Fibroblast of lung (primary cell): ENCODE data around the gene ZNRF1. TPM values are rescaled to one million over a fixed set of nuclear protein-coding genes. Genes with fewer than 3 reads are reported as not detected.
A peak's percentile ranks its signal among the peaks of the same experiment; 100 is the strongest.

Experiments
- DNase-seq, 2 donors: peaks; one replicate each; pipeline versions ENCODE4 v3.0.0 to v3.0.0-alpha.2; 2010; ENCODE audit warnings: low read depth in 2 of 2
- H2AFZ ChIP-seq: 2 replicates; pipeline ENCODE4 v1.5.1; 2012; ENCODE audit warnings: low read length, control low read depth, inconsistent platforms
- H3K27ac ChIP-seq: 2 replicates; pipeline ENCODE4 v1.5.1; 2011; ENCODE audit warnings: low read length, control low read depth; ENCODE audit not compliant: insufficient read depth
- H3K27me3 ChIP-seq: 2 replicates; pipeline ENCODE4 v1.5.1; 2011; ENCODE audit warnings: mild to moderate bottlenecking, low read length; ENCODE audit not compliant: control insufficient read depth, insufficient read depth
- H3K36me3 ChIP-seq: 2 replicates; pipeline ENCODE4 v1.5.1; 2011; ENCODE audit warnings: low read length; ENCODE audit not compliant: control insufficient read depth, insufficient read depth
- H3K4me1 ChIP-seq: 2 replicates; pipeline ENCODE4 v1.5.1; 2011; ENCODE audit warnings: low read length; ENCODE audit not compliant: control insufficient read depth, insufficient read depth; ENCODE audit errors: extremely low read depth
- H3K4me2 ChIP-seq: 2 replicates; pipeline ENCODE4 v1.5.1; 2011; ENCODE audit warnings: low read length, control low read depth; ENCODE audit not compliant: insufficient read depth; ENCODE audit errors: extremely low read depth
- H3K4me3 ChIP-seq, 4 experiments: fragments of 200-600 bp in 1 of 4; sonication (generic) in 1 of 4; replicated peaks in 1 of 4; 2 replicates each; pipeline ENCODE4 v1.5.1; 2011 to 2016; ENCODE audit warnings: low read length in 4 of 4, low read depth in 3 of 4, mild to moderate bottlenecking in 3 of 4, control low read depth in 2 of 4, inconsistent platforms in 1 of 4, mixed read lengths in 1 of 4; ENCODE audit not compliant: insufficient read depth in 1 of 4; ENCODE audit errors: control extremely low read depth in 1 of 4
- H3K79me2 ChIP-seq: 2 replicates; pipeline ENCODE4 v1.5.1; 2012; ENCODE audit warnings: mild to moderate bottlenecking, low read length, inconsistent platforms; ENCODE audit not compliant: control insufficient read depth, insufficient read depth
- H3K9ac ChIP-seq: 2 replicates; pipeline ENCODE4 v1.5.1; 2011; ENCODE audit warnings: mild to moderate bottlenecking, low read length, control low read depth; ENCODE audit not compliant: insufficient read depth
- H3K9me3 ChIP-seq: 2 replicates; pipeline ENCODE4 v1.5.1; 2012; ENCODE audit warnings: low read depth, low read length; ENCODE audit not compliant: control insufficient read depth, insufficient read depth
- H4K20me1 ChIP-seq: 2 replicates; pipeline ENCODE4 v1.5.1; 2011; ENCODE audit warnings: low read length; ENCODE audit not compliant: control insufficient read depth, insufficient read depth; ENCODE audit errors: extremely low read depth
- EZH2 ChIP-seq: IDR thresholded peaks from 2 replicates; pipeline ENCODE4 v1.5.1; 2012; ENCODE audit warnings: low read length, control low read depth, mild to moderate bottlenecking; ENCODE audit errors: missing control alignments
- polyA plus RNA-seq, 2 donors: library from polyadenylated mRNA; depleted of rRNA in 1 of 2; stranded (reverse) in 1 of 2; unstranded in 1 of 2; fragments of >200 nt; gene quantifications; 2 replicates each; pipeline ENCODE4 v1.2.1, GENCODE V29; 2011 to 2012; ENCODE audit warnings: missing spikeins in 1 of 2
- total RNA-seq: library from RNA; depleted of rRNA; stranded (reverse); fragments of >200 nt; gene quantifications from 2 replicates; pipeline ENCODE4 v1.2.1, GENCODE V29; 2014
- TF ChIP-seq, protein P1 (sequence below), 2 donors: IDR thresholded peaks in 1 of 2; conservative IDR thresholded peaks in 1 of 2; 1 replicate in 1 of 2; 2 replicates in 1 of 2; pipeline ENCODE4 v1.5.1; 2011 to 2012; ENCODE audit warnings: low read length in 2 of 2, control low read depth in 1 of 2, inconsistent platforms in 1 of 2, low read depth in 1 of 2, mild to moderate bottlenecking in 1 of 2

Gene ZNRF1
- total and polyA plus RNA-seq, 2 donors (not counting 1 experiment from before 2014, with no cell fraction given): 21.0 to 21.1 TPM

- no peak for DNase-seq
- peaks cover 38% of the 10 kb centered on the region for H3K79me2 ChIP-seq
- H3K36me3 ChIP-seq: no peaks in the 10 kb centered on the region
- no peak overlapping the region for H3K9ac ChIP-seq
- H3K4me2 ChIP-seq: no peak overlapping the region
- H2AFZ ChIP-seq: no peak overlapping the region
- H3K4me3 ChIP-seq: no peak overlapping the region
- no peak for TF ChIP-seq EZH2
- TF ChIP-seq, protein P1, sequence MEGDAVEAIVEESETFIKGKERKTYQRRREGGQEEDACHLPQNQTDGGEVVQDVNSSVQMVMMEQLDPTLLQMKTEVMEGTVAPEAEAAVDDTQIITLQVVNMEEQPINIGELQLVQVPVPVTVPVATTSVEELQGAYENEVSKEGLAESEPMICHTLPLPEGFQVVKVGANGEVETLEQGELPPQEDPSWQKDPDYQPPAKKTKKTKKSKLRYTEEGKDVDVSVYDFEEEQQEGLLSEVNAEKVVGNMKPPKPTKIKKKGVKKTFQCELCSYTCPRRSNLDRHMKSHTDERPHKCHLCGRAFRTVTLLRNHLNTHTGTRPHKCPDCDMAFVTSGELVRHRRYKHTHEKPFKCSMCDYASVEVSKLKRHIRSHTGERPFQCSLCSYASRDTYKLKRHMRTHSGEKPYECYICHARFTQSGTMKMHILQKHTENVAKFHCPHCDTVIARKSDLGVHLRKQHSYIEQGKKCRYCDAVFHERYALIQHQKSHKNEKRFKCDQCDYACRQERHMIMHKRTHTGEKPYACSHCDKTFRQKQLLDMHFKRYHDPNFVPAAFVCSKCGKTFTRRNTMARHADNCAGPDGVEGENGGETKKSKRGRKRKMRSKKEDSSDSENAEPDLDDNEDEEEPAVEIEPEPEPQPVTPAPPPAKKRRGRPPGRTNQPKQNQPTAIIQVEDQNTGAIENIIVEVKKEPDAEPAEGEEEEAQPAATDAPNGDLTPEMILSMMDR (conservative IDR thresholded peaks at IDR 0.05 in 1 of 2, IDR thresholded peaks at IDR 0.05 in 1 of 2; ENCODE audit: low read depth in 1 of 2, low read length in 2 of 2): no peak
- no peaks in the 10 kb centered on the region for H3K9me3 ChIP-seq
- no peak overlapping the region for H3K27ac ChIP-seq
- no peaks in the 10 kb centered on the region for H3K27me3 ChIP-seq
- H4K20me1 ChIP-seq: no peaks in the 10 kb centered on the region
- peaks cover 3% of the 10 kb centered on the region for H3K4me1 ChIP-seq
Observed at GRCh38 chr16:75017670-75018525, 19.1 kb downstream of the ZNRF1 start.

- Histone ChIP-seq H3K27ac (no peak overlapping the region), H3K4me1 (peaks cover 3% of the 10 kb centered on the region), H3K79me2 (peaks cover 33% of the 10 kb centered on the region), H3K9me3 (no peaks in the 10 kb centered on the region), H3K27me3 (no peaks in the 10 kb centered on the region), H3K36me3 (no peaks in the 10 kb centered on the region), H4K20me1 (no peaks in the 10 kb centered on the region), H2AFZ (no peak overlapping the region), H3K9ac (no peak overlapping the region), H3K4me2 (no peak overlapping the region), H3K4me3 (no peak overlapping the region)
- TF ChIP-seq, protein P1 (conservative IDR thresholded peaks at IDR 0.05 in 1 of 2, IDR thresholded peaks at IDR 0.05 in 1 of 2; ENCODE audit: low read depth in 1 of 2, low read length in 2 of 2): no peak
- peak in 1 of 2 donors; percentile 48 for DNase-seq
Observed at GRCh38 chr16:75019007-75019406, 20.2 kb downstream of the ZNRF1 start.

GRCh38 chr16:75019586-75019985, 20.8 kb downstream of the ZNRF1 start:
- TF ChIP-seq EZH2: no peak
- TF ChIP-seq, protein P1 (conservative IDR thresholded peaks at IDR 0.05 in 1 of 2, IDR thresholded peaks at IDR 0.05 in 1 of 2; ENCODE audit: low read depth in 1 of 2, low read length in 2 of 2): no peak

More at GRCh38 chr16:75019586-75019985, 20.8 kb downstream of the ZNRF1 start:
- no peak overlapping the region for H3K9ac ChIP-seq
- no peaks in the 10 kb centered on the region for H3K27me3 ChIP-seq
- peaks cover 33% of the 10 kb centered on the region for H3K79me2 ChIP-seq
- no peak overlapping the region for H3K27ac ChIP-seq
- peaks cover 4% of the 10 kb centered on the region for H3K4me1 ChIP-seq
- no peak overlapping the region for H3K4me2 ChIP-seq
- no peak for DNase-seq
- H2AFZ ChIP-seq: no peak overlapping the region
- H3K9me3 ChIP-seq: no peaks in the 10 kb centered on the region
- H3K4me3 ChIP-seq: no peak overlapping the region
- no peaks in the 10 kb centered on the region for H3K36me3 ChIP-seq
- no peaks in the 10 kb centered on the region for H4K20me1 ChIP-seq
